NCI-H748 treated with DMSO at 0.1 percent for 48 hours (cell line): ENCODE measurements around the gene CREG2.

Experiments
- DNase-seq: peaks from one replicate; lab custom pipeline; 2025; lab: John Stamatoyannopoulos, UW

CREG2 gene

GRCh38 chr2:101387151-101387834 is at the start of gene CREG2:
Gene CREG2, minus strand, starts transcription at chr2:101387503. Its CDS starts 46 bp downstream, at chr2:101387457.
- peak; percentile 11 for DNase-seq

DNA sequence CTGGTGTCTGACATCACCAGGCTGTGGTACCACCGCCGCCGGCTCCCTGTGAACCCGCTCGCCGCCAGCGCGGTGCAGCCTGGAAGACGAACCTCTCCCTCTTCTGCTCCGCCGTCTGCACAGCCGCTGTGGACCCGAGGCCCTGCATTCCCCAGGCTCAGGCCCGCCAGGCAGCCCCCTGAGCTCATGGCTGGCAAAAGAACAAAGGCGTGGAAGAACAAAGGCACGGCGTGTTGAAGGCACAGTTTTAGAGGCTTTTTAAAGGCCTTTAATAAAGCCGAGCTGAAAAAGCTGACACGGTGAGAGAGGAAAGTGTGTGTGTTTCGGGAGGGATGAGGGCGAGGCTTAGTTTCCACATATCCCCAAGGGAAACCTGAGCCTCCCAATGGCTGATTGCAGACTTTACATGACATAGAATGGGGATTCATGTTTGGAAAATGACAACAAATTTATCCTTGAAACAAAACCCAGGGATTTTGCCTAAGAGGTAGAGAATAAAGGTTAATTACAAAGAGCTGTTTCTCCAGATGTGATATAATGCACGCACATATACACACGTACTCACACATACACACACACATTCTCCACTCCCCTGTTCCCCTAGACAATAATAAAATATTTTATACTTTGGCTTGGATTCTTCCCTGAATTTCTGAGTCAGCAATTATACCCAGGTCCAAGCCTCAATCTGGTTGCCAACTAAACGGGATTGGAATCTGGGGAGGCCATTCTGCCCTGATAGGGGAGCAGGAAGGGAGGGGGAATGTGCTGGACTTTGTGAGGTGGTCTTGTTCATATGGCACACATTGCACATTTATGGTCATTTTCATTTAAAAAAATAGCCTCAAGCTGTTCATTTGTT is 47.9 kb upstream of the CREG2 start:
- DNase-seq: no peak

DNA sequence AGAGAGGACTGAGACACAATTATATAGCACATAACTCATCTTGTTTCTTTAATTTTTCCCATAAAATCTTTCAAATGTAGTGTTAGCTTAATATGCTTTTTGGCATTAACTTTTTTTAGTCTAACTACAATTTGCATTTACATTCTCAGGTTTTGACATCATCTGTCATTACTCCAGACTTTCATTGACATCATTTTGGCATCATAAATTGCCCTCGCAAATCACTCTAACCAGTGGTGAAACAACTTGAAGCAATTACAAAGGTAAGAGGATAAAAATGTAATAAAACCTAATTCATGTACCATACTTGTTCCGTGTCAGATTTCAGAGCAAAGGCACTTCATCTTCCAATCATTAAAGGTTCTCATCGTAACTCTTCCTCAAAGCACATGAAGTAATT is 46.2 kb upstream of the CREG2 start:
- no peak for DNase-seq

DNA sequence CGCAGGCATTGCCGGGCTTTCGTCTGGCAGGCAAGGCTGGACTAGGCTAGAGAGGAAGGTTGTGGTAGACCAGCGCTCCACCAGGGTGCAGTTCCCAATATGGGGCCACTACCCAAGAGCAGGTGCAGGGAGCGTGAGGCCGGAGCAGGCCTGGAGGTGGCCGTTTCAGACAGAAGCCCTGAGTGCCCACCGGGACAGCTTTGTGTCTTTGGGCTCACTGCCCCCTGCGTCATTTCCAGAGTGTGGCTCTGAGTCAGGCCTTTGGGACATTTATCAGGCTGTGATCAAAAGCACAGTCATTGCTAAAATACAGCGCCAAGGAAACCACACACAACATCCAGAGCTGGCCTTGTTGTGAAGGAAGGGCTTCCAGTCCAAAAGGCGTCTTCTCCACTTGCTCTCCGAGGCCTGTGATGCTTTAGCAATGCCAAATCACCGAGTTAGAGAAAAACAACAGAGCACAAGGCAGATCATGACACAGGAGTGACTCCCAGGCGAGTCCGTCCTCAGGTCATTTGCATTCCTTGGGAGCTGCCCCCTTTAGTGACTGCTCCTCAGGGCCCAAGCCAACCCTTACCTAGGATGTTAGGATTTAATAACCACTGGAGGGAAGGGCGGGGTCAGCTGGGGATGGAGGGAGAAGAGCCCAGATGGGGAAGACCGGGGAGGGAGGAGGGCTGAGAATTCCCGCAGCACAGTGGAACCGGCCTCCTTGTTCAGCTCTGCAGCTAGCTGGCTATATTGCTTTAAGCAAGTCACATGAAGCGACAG is 45.3 kb upstream of the CREG2 start:
- DNase-seq: no peak

DNA sequence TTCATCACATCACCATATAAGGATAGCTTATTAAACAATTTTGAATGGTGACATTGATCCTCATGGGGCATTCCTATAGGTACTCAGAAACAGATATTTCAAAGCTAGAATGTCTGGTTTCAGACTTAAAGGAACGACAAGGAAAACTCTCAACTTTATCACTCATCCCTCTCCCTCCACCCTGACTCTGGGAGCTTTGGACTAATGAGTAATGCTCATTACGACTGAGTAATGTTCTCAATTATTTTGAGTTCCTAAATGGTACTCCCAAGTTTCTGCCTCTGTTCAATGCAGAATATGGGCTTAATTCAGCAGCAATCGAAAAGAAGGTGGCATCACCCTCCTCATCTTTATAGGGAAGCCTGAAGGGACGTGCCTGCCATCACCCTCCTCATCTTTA is 44.2 kb upstream of the CREG2 start:
- DNase-seq: no peak

DNA sequence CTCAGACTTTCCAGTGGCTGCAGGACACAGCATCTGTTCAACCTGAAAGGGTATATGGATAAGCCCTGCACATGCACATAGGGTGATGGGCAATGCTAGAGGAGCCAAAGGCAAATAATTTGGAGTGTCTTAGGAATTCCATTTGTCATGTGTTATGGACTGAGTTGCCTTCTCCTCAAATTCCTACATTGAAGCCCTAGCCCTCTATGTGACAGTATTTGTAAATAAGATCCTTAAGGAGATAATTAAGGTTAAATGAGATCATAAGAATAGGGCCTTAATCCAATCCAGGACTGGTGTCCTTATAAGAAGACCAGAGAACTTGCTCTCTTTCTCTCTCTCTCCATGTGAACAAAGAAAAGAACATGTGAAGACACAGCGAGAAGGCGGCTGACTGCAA is 42.9 kb upstream of the CREG2 start:
- no peak for DNase-seq

DNA sequence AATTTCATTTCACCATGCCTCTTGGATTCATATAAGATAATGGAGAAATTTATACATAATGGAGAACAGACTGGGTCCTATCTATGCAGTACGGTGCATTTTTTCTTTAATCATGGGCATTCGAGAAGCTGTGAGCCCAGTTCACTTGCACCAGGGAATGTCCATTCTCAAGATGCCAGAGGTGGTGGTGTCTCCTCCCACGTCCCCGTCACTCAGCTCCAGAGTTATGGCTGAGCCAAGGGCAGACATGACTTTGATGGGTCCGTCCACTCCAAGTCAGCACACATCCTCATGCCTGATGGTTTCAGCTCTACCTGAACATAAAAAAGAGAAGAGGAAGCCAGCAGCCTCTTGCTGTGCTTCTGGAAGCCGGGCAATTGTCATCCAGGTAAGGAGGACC is 42.1 kb upstream of the CREG2 start:
- no peak for DNase-seq

DNA sequence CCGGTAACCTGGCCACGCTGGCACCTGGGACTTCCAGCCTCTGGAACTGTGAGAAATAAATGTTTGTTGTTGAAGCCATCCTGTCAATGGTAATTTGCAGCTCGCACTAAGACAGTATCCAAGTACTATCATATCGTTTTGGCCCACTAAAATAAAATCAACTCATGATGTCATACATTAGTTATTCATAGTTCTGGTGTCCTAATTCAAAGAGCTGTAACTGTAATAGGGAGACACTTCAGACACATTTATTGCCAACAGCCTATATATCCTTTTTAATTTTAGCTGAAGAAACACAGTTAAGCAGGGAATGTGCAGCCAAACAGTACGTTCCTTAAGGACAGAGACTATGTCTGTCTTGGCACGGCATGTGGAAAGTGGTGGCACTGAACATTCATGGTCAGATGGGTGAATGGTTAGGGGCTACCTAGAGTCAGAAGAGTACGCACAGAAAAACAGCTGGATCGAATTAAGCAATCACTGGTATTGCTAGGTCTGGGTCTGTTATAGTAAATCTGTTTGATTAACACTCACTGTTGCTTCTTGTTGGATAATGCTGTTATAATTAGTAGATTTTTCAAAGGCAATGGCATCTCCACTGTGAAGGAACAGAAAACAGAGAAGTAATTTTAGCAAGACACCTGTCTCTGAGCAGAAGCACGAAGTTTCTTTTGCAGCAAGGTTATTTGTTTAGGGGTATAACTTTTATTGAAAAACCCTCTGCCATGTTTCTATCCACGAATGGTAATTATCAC is 41.3 kb upstream of the CREG2 start:
- DNase-seq: no peak

GRCh38 chr2:101427743-101428142 is 40.4 kb upstream of the CREG2 start:
- no peak for DNase-seq

DNA sequence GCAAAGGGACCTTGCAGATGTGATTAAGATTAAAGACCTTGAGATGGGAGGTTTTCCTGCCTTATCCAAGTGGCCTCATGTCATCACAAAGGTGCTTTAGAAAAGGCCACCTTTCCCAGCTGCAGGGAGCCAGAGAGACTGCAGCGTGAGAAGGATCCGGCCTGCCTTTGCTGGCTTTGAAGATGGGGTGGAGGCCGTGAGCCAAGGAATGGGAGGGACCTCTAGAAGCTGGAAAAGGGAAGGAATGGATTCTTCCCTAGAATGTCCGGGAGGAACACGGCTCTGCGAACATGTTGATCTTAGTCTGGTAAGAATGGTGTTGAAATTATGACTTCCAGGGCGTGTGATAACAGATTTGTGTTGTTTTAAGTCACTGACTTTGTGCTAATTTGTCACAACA is 39.9 kb upstream of the CREG2 start:
- DNase-seq: no peak

- no peak for DNase-seq
Observed at GRCh38 chr2:101426822-101427221, 39.5 kb upstream of the CREG2 start.

DNA sequence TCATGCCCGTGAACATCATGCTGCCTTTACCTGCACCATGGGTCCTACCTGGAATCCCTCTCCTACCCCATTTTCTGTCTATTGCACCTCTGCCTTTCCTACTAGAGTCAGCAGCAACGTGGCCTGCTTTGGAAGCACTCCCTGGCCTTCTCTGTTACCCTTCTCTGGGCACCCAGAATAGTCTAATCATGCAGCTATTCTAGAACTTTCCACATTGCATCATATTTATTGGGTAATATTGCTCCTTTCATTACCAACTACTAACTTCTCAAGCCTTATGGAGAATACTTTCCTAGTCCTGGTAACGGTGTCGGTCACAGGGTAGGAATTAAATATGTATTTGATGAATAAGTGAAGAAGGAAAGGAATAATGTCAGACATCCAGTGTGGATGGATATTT is 33.3 kb upstream of the CREG2 start:
- DNase-seq: no peak

DNA sequence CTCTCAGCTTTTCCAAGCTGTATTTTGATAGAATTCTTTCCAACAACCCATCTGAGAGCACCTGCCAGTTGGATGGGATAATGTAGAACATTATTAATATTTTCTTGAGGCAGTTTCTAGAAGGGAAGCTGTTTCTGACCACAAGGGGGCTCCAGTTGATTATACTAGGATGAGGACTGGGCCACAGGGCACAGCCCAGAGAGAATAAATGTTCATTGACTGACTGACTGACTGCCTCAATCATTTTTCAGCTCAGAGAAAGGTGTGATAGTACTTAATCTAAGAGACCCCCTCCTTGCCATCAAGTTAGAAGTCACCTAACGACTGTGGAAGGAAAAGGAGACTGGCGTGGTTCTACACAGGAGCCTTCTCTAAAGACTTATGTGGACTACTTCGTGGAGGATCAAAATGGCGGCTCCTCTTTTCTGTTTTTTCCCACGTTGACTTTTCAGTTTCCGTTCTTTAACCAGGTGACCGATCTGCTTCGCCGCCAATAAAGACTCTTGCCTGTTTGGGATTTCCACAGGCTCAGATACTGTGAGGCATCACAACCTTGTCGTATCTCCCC is 31.9 kb upstream of the CREG2 start:
- peak; percentile 33 for DNase-seq

DNA sequence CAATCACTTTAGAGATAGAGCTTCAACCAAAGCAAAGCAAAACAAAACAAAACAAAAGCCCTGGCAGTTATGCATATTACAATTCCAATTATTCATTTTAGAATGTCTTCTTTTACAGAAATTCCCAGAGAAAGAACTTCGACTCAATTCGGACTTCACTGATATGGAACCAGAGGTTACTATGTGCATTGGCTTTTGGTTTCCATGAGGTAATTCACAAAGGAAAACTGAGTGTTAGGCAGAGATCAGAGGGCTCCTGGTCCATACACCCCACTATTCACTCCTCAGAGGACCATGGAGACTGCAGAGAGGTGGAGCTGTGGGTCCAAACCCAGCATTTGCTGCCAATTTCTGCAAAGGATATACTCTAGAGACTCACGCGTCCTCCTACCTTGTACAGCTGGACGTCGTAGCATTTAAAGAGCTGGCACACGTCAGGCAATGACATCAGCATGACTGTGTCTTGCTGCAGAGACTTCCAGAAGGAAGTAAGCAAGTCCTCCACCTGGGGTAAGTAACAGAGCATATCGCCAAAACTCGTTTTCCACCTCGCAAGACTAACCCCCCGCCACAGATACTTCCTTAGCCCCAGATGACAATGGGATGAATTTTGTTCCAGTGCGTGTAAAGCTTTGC is 31.3 kb upstream of the CREG2 start:
- DNase-seq: no peak

DNA sequence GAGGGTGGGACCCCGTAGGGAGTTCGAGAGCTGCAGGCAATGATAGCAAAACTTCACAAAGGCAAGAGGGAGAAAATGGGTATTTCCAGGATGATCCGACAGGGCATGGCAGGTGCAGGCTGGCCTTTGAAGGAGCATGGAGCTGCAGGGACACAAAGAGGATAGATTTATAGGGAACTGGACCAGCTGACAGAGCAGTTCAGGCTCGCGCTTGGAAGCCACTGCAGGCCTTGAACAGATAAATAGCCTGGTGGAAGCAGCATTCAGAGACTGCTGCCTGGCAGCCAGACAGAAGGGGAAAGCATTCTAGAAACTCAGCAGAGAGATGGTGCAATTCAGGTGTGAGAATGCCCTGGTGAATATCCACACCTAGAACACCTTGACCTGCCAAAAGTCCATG is 29.3 kb upstream of the CREG2 start:
- no peak for DNase-seq

- no peak for DNase-seq
Observed at GRCh38 chr2:101415884-101416283, 28.6 kb upstream of the CREG2 start.

DNA sequence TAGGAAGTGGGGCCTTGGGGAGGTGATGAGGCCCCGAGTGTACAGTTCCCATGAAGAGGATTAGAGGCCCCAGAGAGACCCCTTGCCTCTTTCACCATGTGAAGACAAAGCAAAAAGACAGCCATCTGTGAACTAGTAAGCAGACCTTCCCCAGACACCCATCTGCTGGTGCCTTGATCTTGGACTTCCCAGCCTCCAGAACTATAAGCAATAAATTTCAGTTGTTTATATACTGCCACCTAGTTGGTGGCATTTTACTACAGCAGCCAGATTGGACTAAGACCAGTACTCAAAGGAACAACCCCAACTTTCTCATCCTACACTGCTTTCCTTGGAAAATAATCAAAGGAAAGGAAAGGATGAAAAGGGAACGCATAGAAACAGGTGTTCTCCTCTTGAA is 27.9 kb upstream of the CREG2 start:
- DNase-seq: no peak

DNA sequence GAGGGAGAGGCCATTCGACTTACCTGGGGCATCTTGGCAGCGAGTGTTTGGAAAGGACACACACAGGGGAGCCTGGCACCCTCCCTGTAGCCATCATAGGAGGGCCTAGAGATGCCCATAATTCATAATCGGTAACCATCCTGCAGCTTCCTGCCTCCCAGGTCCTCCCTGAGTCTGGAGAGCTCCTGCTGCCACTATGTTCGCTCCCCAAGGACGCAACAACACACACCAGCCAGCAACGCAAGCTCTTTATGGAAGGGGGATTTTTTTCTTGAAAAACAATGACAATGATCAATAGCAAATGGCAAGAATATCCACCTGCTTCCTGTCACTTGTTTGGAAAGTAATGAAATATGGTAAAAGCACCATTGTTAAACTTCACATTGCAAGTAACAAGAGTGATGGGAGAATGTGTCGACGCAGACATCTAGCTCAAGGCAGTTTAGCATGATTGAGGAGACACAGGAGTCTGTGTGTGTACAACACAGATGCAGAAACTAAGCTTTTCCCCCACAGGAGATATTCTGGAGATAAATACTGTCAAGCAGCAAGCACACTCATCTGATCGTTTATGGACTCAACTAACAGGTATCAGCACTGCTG is 24.9 kb upstream of the CREG2 start:
- no peak for DNase-seq

DNA sequence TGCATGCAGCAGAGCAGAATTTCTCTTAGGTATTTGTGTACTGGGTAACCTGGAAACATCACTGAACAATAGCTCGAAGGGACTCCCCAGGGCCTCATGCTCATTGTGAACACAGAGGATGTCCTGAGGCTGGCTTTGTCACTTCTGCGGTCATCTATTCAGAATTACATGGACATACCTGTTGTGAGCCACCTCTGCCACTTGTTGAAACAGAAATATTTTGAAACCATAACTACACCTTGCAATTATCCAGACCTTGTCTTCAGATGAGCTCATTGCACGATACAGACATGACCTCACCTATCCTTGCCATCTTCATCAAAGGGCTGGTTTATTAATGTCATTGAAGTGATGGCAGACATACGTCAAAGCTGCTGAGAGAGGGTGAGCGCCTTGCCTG is 23.4 kb upstream of the CREG2 start:
- DNase-seq: peak; percentile 24

DNA sequence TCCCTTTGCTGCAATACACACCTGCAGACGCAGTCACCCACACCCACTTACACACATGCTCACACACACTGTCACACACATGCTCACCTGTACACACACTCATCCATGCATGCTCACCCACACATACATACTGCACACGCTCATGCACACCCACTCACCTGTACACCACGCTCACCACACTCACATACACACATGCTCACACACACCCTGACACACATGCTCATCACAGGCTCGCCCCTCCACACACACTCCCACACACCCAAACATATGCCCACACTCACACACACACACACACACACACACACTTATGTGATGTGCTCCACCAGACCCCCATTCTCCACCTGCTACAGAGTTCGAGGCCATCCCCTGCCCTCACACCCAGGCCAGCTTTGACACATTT is 22.8 kb upstream of the CREG2 start:
- no peak for DNase-seq

DNA sequence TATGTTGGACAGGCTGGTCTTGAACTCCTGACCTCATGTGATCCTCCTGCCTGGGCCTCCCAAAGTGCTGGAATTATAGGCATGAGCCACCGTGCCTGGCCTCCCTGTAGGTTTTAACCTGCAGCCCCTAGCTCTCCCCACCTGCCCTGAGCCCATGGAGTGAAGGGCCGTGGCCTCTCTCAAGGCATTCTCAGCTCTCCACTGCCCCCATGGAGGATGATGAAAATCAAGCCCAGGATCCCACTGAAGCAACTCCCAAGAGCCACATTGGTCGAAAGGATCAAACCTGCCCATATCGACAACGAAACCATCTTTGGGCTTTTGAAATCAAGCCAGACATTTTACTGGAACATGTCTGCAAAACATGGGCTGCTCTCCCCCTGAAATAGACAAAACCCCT is 22.4 kb upstream of the CREG2 start:
- DNase-seq: no peak
